HS-27A (cell line): ENCODE measurements around the gene NIPSNAP2.
"Not testable (repeated sequence)": the region's sequence is repeated elsewhere in the genome, so short reads cannot be mapped to it uniquely, and the experiment has no call there.

Experiments used
- DNase-seq: peaks from one replicate; pipeline ENCODE4 v3.0.0-alpha.2; 2012; ENCODE audit warnings: low read depth, missing footprints

NIPSNAP2 gene

DNA sequence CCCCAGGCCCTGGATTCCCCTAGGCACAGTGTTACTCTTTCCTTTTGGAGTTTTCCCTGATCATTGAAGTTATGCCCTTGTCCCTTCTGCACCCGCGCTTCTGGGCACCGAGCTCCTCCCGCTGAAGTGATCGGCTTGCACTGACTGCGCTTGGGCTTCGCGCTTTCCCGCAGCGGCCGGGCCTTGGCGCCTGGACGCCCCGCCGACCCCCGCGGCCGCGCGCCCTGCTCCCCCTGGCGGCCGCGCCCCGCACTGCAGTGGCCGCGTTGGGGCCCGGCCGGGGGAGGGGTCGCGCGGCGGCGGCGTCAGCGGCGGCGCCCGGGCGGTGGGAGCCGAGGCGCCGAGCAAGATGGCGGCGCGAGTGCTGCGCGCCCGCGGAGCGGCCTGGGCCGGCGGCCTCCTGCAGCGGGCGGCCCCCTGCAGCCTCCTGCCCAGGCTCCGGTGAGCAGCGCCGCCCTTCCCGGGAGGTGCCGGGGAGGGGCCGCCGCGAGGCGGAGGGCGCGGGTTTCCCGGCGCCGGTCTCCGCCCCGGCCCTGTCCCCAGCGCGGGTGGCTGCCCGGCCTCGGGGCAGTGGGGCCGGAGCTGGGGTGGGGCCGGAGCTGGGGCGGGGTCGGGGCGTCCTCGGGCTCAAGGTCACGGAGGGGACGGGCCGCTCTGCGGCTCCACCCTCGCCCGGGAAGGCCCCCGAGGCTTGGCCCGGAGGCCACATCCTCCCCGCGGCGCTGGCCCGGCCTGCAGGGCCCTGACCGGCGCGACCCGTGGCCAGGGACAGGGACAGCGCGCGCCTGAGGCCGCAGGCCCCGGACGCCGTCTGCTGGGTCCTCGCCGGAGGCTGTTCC, at the start of gene NIPSNAP2:
NIPSNAP2 (plus strand) TSS at position 325 of the 839 bp plus-strand sequence; CDS start at position 350, 25 bp downstream.
- no peak for DNase-seq

DNA sequence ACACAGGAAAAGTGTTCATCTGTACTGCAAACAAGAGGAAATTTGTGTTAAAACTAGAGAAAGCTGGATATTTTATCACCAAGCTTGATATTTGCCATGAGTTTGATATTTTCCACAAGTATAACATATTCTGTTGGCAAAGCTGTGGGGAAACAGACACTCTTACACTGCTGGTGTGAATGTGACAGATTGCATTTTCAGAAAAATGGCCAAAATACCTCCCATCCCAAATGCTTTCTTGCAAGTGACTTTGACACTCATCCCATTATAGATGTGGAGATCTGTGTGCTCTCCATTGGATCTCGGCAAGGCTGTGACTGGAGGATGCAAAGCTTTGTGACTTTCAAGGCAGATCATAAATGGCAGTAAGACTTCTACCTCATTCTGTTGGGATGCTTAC, 46.6 kb upstream of the NIPSNAP2 start:
- no peak for DNase-seq

DNA sequence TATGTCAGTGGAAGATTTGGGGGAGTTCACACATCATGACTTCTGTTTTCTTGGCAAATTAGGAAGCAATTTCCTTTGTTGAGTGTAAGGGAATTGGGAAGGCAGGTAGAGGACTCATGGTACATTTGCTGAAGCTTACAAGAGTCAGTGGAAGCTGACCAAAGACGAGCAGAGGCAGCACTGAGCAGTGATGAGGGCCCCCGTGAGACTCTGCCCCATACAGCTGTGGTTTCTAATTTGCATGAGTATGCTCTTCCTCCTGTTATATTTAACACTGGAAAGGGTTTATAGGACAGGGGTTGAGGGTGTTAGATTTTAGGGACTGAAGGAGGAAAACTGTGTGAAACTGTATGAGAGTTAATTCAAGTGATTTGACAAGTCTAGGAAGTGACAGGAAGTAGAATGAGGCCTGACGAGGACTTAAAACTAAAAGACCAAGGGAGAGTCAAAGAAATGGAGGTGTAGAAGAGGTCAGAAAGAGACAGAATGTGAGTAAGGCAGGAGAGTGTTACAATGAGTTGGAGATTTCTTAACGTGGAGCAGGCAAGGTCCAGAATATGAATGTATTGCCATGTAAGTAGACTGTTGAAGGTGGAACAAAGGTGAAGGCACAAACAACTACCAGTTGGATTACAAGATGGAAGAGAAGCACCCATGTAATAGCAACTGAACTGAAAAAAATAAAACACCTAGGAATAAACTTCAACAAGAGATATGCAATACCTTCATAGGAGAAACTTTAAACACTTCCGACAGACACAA, 36.2 kb upstream of the NIPSNAP2 start:
- no peak for DNase-seq

DNA sequence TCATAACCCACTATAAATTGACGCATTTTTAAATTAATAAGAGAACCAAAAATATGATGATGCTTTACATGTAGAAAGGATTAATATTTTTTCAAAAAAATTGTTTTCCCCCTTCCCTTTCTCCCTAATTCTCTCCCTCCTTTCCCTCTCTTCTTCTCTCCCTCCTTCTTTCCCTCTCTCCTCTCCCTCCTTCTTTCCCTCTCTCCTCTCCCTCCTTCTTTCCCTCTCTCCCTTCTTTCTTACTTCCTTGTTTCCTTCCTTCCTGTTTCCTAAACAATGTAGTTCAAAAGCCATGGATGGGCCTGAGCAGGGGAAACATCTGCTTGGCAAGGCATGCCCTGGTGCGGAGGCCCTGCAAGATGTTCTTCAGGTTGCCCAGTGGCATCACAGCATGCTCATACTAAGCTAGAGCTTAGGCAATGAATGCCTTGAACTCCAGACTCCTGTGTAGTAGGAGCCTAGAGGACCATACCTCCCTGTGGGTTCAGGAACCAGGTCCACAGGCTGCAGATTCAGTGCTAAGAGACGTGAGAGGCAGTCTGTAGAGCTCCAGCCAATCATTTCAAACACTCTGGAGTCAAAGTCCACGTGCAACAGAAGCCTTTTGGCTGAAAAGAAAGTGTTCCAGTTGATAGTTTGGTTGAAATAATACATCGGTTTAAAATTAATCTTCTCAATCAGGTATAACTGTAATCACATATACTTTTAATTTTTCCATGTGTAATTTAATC, 32.8 kb upstream of the NIPSNAP2 start:
- no peak for DNase-seq

DNA sequence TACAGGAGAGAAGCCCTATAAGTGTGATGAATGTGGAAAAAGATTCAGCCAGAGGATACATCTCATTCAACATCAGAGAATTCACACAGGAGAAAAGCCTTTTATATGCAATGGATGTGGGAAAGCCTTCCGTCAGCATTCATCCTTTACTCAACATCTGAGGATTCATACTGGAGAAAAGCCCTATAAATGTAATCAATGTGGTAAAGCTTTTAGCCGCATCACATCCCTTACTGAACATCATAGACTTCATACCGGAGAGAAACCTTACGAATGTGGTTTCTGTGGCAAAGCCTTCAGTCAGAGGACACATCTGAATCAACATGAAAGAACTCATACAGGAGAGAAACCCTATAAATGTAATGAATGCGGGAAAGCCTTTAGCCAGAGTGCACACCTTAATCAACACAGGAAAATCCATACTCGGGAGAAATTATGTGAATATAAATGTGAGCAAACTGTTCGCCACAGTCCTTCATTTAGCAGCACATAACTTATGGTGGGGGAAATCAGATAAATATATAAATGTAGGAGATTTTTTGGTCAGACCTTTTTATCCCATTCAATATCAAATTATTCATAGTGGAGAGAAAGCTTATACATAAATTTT, 24.8 kb upstream of the NIPSNAP2 start:
- DNase-seq = no peak

DNA sequence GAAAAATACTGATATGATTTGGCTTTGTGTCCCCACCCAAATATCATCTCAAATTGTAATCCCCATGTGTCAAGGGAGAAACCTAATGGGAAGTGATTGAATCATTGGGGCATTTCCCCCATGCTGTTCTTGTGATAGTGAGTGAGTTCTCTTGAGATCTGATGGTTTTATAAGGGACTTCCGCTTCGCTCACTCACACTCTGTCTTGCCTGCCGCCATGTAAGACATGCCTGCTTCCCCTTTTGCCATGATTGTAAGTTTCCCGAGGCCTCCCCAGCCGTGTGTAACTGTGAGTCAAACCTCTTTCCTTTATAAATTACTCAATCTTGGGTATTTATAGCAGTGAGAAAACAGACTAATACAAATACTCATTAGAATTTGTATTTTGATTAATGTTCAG, 17.8 kb upstream of the NIPSNAP2 start:
- DNase-seq = no peak

DNA sequence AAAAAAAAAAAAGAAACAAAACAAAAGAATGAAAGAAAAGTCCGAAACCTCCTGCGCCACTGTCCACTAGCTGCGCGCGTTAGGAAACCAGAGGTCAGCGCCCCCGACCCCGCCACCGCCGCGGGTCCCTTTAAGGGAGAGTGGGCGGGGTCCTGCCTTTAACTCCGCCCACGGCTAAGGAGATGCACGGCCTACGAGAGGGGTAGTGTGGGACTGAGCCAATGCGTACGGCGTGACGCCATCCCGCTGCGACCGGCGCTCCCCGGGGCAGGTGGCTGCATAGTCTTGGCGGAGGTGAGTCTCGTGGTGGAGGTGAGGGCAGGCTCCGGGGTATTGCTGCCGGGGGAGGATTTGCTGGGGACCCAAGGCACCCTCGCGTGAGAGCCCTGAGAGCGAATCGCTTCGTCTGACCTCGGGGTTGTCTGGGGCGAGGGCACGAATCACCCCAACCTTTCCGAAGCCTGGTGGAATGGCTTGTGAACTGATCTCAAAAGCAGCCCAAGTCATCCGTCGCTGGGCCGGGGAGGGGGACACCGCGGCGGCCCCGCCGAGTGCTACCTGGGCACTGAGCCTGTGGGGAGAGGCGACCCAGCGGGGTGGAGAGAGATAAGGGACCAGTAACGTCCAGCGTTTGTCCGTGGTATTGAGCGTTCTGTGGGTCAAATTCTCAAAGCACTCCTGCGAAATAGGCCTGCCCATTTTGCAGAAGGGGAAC, 12.6 kb upstream of the NIPSNAP2 start, which contains the start of gene MRPS17:
MRPS17 (plus strand) TSS at position 241 of the 715 bp plus-strand sequence. CDS start 1,319 bp downstream, outside the sequence.
- DNase-seq = peak; percentile 66

DNA sequence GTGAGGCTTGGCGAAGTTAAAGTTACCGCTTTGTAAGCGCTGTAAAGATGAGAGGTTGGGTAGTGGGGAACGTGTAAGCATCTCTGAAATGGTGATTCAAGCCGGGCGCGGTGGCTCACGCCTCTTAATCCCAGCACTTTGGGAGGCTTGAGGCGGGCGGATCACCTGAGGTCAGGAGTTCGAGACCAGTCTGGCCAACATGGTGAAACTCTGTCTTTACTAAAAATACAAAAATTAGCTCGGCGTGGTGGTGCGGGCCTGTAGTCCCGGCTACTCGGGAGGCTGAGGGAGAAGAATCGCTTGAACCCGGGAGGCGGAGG, 12.1 kb upstream of the NIPSNAP2 start:
- not testable (repeated sequence) for DNase-seq

DNA sequence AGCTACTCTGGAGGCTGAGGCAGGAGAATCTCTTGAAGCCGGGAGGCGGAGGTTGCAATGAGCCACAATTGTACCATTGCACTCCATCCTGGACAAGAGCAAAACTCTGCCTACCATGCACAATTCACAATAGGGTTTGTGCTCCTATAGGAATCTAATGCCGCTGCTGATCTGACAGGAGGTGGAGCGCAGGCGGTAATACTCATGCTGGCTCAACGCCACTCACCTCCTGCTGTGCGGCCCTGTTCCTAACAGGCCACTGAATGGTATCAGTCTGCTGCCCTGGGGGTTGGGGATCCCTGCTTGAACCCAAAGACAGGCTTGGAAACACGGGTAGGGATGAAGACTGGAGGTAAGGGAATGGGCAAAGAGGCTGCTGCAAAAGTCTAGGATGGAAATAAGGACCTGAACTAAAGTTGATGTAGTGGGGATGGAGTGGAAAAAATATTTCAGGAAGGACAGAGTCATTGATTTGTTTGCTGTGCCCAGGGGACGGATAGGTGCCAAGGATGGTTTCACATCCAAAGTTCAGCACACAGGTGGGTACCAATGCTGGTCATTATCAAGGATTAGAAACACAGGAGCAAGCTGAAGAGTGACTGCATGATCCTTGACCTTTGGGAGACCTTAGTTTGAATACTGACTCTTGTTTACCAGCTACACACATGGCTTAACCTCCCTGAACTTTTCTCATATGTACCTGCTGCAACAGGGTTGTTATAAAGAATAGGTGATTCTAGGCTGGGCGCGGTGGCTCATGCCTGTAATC, 10.5 kb upstream of the NIPSNAP2 start:
- DNase-seq = no peak

DNA sequence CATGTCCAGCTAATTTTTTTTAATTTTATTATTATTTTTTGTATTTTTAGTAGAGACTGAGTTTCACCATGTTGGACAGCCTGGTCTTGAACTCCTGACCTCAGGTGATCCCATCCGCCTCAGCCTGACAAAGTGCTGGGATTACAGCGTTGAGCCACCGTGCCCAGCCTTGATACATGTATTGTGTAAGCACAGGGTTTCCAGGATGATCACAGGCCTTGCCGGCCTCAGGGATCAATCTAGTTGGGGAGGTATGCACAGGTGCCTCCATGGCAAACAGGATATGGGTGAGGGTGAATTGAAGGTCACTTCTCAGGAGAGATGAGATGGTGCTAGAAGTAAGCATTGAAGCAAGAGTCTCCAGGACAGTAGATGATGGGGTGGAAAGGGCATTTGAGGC, 7.2 kb upstream of the NIPSNAP2 start:
- DNase-seq = no peak

DNA sequence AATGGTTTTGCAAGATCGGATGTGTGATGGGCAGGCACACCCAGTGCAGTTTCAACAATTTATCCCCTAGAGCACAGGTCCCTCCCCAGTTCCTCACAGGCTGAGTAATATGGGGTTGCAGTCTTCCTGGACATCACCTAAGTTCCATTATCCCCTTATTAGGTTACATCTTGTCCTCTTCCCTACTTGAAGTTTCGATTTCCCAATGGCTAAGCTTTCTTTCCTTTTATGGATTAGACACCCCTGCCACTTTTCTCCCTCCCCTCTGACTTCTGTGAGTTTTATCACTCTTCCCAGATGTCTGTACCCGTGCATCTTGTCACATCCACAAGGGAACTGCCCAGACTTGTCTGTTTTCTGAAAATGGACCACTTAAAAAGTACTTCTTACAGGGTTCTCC, 2.4 kb upstream of the NIPSNAP2 start:
- no peak for DNase-seq

DNA sequence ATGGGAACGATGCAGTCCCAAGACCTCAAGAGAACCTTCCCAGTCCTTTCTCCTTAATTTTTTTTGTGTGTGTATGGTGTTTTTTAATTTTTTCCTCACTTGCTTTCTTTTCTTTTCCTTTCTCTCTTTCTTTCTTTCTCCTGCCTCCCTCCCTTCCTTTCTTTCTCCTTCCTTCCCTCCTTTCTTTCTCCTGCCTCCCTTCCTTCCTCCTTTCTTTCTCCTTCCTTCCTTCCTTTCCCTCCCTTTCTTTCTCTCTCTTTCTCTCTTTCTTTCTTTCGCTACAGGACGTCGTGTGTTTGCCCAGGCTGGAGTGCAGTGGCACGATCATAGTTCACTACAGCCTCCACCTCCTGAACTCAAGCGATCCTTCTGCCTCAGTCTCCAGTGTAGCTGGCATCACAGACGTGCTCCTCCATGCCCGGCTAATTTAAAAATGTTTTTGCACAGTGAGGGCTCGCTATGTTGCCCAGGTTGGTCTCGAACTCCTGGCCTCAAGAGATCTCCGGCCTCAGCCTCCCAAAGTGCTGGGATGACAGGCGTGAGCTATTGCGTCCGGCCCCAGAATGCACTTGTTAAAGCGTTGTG, 709 bp upstream of the NIPSNAP2 start:
- no peak for DNase-seq

DNA sequence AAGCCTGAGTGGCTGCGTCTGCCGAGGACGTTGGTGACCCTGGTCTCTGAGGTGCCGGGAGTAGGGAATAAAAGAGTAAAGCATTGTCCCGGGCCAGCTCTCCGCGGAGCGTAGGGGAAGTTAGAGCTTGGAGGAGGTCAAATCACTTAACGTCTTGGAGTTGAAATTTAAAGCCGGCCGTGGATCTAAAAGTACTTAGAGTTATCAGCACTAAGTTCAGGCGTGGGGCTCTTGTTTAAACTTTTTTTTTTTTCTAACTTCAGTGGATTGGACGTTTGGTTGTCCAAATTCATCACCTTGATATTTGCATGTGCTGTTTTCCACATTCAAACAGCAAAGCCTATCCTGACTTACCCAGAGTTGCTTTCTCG, 700 bp downstream of the NIPSNAP2 start:
- DNase-seq = no peak

DNA sequence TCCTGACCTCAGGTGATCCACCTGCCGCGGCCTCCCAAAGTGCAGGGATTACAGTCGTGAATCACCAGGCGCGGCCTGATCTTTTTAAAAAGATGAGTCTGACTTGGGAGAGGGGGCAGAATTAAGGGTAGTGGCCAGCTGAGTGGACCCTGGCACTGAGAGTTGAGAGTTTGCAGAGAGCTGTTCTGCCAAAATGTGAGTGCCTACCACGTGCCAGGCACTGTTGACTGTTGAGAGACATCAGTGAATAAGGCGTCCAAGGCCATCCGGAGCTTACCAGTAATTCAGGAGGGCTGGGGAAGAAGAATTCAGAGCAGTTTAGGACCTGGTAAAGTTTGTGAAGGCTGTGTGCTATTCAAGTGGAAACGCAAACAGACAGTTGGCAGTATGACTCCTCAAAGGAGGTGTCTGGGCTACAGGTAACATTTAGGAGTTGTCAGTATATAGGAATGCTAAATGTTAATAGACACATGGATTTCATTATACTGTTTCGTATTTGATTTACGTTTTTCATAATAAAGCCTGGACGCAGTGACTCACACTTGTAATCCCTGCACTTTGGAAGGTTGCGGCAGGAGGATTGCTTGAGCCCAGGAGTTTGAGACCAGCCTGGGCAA, 1.5 kb downstream of the NIPSNAP2 start:
- no peak for DNase-seq

DNA sequence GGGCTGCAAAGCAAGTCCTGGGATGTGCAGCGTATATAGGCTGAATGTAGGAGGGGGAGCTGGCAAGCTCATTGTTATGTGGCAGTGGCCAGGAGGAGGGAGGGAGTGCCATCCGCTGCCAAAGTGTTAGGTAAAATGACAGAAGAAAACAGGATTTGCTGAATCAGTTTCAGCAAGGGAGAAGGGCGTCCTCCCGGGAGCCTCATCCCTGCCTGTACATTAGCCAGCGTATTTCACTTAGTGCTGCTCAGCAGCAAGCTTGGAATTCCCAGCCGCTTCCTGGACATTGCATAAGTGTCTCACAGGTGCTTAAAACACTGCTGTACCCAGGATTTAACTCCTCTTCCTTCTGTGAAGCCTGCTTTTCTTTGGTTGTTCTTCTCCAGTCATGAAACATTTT, 2.5 kb downstream of the NIPSNAP2 start:
- DNase-seq = no peak

DNA sequence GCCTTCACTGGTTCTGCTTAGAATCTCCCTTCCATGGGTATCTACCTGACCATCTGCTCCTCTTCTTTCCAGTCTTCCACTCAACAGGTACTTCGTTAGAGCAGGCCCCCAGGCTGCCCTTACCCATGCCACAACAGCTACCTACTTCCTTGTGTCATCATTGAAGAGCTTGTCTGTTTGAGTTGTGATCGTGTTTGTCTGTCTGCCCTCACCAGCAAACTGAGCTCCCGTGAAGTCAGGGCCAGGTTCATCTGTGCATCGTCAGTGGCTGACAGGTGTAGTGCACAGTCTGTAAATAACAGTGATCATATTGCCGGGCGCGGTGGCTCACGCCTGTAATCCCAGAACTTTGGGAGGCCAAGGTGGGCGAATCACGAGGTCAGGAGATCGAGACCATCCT, 5.0 kb downstream of the NIPSNAP2 start:
- DNase-seq = no peak

DNA sequence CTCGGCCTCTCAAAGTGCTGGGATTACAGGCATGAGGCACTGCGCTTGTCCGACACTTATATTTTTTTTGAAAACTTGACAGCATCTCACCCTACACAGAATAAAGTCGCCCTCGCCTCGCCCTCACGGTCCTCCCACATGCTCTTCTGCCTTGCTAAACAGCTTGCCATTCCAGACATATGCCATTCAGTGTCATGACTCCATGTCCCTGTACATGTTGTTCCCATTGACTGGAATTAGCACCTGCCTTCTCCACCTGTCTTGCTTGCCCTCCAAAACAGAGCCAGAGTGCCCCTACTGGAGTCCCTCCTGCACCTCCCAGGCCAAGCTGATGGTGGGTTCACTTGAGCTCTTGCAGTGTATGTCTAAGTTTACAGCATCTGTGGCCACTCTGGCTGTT, 6.2 kb downstream of the NIPSNAP2 start:
- no peak for DNase-seq

DNA sequence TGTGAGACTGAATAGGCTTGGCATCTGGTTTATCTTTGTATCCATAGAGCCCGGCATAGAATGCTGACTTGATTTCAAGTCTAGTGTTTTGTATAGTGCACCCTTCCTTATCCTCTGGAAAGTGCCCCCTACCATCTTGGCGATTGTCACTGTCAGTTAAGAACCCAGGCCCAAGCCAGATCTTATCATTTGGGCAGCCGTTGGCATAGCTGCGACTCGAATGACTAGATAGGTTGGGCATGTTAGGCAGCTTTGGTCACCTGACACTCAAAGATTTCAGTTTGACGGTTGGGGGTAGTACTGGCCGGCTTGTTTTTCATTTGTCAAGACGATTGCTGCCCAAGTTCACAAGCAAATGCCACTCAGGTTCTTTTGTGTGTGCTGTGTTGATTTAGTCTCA, 6.6 kb downstream of the NIPSNAP2 start:
- no peak for DNase-seq

DNA sequence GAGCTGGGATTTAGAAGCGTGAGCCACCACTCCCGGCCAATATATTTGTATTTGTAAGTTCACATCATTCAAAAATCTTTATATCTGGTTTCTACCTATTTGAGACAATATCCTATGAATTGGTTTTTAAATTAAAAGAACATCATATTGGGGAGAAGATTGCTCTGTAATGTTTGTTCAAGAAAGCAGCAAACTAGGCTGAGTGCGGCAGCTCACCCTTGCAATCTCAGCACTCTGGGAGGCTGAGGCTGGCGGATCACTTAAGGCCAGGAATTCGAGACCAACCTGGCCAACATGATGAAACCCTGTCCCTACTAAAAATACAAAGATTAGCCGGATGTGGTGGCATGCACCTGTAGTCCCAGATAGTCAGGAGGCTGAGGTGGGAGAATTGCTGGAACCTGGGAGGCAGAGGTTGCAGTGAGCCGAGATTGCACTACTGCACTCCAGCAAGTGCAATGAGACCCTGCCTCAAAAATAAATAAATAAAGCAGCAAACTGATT, 9.4 kb downstream of the NIPSNAP2 start:
- no peak for DNase-seq
